ENCODE measurements around the gene FBXW8.

FBXW8 gene

DNA sequence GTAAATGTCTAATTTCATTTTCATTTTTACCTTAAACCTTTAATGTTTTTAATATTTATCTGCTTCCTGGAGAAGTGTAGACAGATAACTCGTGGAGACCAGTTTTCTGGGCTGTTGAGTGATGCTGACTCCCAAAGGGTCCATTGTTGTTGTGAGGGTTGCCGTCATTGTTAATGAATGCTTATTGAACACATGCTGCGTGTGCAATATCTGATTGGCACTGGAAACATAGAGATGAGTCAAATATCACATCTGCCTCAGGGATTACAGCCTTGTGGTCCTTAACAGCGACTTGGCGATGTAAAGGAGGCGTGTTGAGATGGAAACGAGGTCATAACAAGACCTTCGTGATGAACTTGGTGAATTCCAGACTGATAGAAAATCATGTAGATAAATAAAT lies 85.9 kb downstream of the FBXW8 start:
- H3K4me3 ChIP-seq (ENCODE audit: low read depth, low read length), result no peak overlapping the region

DNA sequence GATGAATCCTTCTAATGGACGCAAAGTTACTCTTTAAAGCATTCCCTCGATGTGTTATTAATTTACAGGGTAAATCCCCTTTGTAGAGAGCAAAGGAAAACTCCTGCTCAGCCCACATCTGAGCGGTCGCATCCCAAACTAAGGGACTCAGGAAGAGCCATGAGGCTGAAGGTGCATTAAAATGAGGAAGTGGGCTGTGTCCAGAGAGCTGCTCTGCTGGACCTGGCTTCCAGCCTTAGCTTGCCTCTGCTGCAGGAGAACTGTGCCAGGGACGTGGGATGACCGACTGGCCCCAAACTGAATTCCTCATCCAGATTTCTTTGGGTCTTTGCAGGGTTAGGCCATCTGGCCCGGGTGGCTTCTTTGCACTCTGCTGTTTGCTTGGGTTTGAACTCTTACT lies 88.3 kb downstream of the FBXW8 start:
- TF ChIP-seq, protein P1, sequence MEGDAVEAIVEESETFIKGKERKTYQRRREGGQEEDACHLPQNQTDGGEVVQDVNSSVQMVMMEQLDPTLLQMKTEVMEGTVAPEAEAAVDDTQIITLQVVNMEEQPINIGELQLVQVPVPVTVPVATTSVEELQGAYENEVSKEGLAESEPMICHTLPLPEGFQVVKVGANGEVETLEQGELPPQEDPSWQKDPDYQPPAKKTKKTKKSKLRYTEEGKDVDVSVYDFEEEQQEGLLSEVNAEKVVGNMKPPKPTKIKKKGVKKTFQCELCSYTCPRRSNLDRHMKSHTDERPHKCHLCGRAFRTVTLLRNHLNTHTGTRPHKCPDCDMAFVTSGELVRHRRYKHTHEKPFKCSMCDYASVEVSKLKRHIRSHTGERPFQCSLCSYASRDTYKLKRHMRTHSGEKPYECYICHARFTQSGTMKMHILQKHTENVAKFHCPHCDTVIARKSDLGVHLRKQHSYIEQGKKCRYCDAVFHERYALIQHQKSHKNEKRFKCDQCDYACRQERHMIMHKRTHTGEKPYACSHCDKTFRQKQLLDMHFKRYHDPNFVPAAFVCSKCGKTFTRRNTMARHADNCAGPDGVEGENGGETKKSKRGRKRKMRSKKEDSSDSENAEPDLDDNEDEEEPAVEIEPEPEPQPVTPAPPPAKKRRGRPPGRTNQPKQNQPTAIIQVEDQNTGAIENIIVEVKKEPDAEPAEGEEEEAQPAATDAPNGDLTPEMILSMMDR (IDR thresholded peaks at IDR 0.05; ENCODE audit: borderline replicate concordance, insufficient read depth, low read depth, low read length), result no peak

More for the DNA sequence above, 85.9 kb downstream of the FBXW8 start:
- TF ChIP-seq, protein P1 (IDR thresholded peaks at IDR 0.05; ENCODE audit: borderline replicate concordance, insufficient read depth, low read depth, low read length), result no peak

DNA sequence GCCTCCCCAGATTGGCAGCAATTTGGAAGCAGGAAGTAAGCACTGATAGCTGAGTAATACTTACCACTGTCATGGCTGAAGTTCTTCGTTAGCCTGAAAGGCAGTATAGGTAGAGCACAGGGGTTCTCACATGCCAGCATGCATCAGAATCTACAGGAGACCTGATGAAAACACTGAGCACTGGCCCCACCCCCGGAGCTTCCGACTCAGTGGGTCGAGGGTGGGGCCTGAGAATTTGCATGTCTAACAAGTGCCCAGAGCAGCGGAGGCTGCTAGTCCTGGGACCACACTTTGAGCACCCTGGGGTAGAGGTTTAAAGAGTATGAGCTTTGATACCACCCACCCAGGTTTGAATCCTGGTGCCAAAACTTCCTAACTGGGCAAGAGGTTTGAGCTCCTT lies 89.6 kb downstream of the FBXW8 start:
- TF ChIP-seq, protein P1 (IDR thresholded peaks at IDR 0.05; ENCODE audit: borderline replicate concordance, insufficient read depth, low read depth, low read length), result no peak
- H3K4me3 ChIP-seq (ENCODE audit: low read depth, low read length), result no peak overlapping the region

More for the DNA sequence above, 88.3 kb downstream of the FBXW8 start:
- no peak overlapping the region for H3K4me3 ChIP-seq (ENCODE audit: low read depth, low read length)

DNA sequence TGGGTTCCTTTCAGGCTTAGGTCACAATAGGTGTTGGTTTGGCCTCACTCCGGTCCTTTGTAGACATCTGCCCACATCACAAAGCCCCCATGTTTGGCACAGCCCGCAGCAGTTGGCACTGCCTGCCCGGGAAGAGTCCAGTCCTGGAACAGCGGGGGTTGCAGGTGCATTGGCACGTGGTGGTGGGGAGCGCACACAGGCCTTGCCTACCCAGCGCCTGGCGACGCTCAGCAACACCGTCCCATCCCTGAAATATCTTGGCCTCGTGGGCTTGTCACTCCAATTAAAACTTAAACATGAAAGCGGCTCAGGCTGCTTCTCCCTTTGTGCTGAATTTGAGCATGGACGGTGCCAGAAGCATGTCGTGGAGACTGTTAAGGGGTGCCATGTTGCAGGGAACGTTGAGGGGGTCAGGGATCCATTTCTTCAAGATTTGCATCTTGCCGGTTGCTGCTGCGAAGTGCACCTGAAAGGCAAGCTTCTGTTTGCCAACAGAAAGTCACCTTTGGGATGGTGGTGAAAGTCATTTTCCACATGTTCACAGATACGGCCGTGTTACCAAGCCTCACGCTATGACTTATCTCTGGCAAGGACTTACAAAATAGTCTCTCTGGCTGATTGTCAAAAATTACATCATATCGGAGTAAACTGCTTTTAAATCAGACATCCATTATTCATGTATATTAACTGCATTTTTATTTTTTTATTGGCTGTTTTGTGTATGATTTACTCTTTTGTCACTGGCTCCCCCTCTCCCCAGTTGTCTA lies 91.5 kb downstream of the FBXW8 start:
- TF ChIP-seq, protein P1 (IDR thresholded peaks at IDR 0.05; ENCODE audit: borderline replicate concordance, insufficient read depth, low read depth, low read length), result no peak
- H3K4me3 ChIP-seq (ENCODE audit: low read depth, low read length), result no peak overlapping the region

DNA sequence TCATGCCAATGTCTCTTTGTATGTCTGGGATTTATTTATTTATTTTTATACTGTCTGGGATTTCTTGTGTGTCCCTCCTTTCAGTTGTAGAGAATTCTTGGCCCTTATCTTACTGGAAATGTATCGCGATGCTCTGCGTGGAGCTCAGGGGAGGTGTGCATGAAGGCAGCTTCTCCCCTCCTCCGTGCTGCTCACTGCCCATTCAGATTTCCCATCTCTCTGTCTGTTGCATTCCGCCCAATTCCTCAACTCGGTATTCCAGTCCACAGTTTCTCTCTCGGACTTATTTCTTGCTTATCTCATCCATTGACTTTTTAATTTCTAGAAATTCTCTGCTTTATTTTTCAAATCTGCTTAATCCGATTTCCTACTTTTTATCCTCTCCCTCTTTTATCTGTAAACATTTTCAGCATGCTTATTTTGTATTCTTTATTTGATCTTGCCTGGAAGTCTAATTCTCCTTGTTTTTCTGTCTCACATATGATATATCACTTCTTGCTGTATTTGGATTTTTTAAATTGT lies 93.2 kb downstream of the FBXW8 start:
- no peak overlapping the region for H3K4me3 ChIP-seq (ENCODE audit: low read depth, low read length)
- TF ChIP-seq, protein P1 (IDR thresholded peaks at IDR 0.05; ENCODE audit: borderline replicate concordance, insufficient read depth, low read depth, low read length), result no peak

DNA sequence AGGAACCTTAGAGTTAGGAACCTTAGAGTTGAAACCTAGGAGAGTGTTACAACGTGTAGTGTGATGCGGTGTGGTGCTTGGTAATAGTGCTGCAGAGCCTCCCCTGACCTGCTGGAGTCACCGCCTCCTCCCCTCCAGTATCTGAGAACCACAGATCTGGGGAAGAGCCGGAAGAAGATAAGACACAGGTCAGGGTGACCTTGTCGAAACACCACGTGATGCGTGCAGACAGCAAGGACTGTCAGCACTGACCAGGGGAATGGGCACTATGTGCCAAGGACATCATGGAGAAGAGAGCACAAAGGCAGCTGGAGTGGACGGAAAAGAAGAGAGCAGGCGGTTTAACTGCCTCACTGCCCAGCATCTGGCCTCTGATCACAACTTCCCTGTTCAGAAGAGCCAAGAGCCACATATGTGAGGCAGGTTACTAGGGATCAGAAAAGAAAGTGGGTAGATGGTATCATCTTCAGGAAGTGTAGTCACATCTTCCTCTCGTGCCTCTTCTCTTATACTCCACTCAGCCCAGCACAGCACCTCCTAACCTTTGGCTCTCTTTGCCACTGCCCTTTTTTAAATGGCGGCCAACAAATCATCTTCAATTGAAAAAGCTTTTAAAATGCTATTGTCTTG lies 94.8 kb downstream of the FBXW8 start:
- TF ChIP-seq, protein P1 (IDR thresholded peaks at IDR 0.05; ENCODE audit: borderline replicate concordance, insufficient read depth, low read depth, low read length), result no peak
- no peak overlapping the region for H3K4me3 ChIP-seq (ENCODE audit: low read depth, low read length)
